Trophoblast cell (in vitro differentiated cells and primary cell): ENCODE results near the gene WDR62.

Experiments used
- DNase-seq, 2 donors: peaks; one replicate each; pipeline ENCODE4 v3.0.0-alpha.2; 2016
- H2AFZ ChIP-seq: 2 replicates; pipeline ENCODE4 v1.6.1; 2013; ENCODE audit warnings: low read length, moderate library complexity, mild to moderate bottlenecking; ENCODE audit not compliant: insufficient read depth, poor library complexity
- H2AK5ac ChIP-seq: 2 replicates; pipeline ENCODE4 v1.6.1; 2013; ENCODE audit warnings: mild to moderate bottlenecking, low read length
- H2BK120ac ChIP-seq: 2 replicates; pipeline ENCODE4 v1.6.1; 2013; ENCODE audit warnings: low read length, mild to moderate bottlenecking, moderate library complexity; ENCODE audit not compliant: insufficient read depth, poor library complexity
- H2BK12ac ChIP-seq: 2 replicates; pipeline ENCODE4 v1.6.1; 2013; ENCODE audit warnings: mild to moderate bottlenecking, low read length, moderate library complexity
- H2BK5ac ChIP-seq: 2 replicates; pipeline ENCODE4 v1.6.1; 2013; ENCODE audit warnings: low read length, low read depth, moderate library complexity, mild to moderate bottlenecking; ENCODE audit not compliant: poor library complexity
- H3K14ac ChIP-seq: 2 replicates; pipeline ENCODE4 v1.6.1; 2013; ENCODE audit warnings: mild to moderate bottlenecking, low read length
- H3K18ac ChIP-seq: 2 replicates; pipeline ENCODE4 v1.6.1; 2013; ENCODE audit warnings: mild to moderate bottlenecking, low read length
- H3K23ac ChIP-seq: 2 replicates; pipeline ENCODE4 v1.6.1; 2013; ENCODE audit warnings: low read length
- H3K27ac ChIP-seq: 2 replicates; pipeline ENCODE4 v1.5.1; 2013; ENCODE audit warnings: low read depth, mild to moderate bottlenecking, inconsistent platforms, low read length, moderate library complexity
- H3K27me3 ChIP-seq: 2 replicates; pipeline ENCODE4 v1.6.1; 2013; ENCODE audit warnings: inconsistent platforms, mild to moderate bottlenecking, low read length, moderate library complexity; ENCODE audit not compliant: insufficient read depth
- H3K36me3 ChIP-seq, 2 experiments: 1 replicate in 1 of 2; 2 replicates in 1 of 2; pipeline ENCODE4 v1.6.1; 2013; ENCODE audit warnings: low read length in 2 of 2, mild to moderate bottlenecking in 2 of 2, moderate library complexity in 1 of 2; ENCODE audit not compliant: insufficient read depth in 2 of 2, control insufficient read depth in 1 of 2
- H3K4ac ChIP-seq: 2 replicates; pipeline ENCODE4 v1.6.1; 2013; ENCODE audit warnings: low read depth, mild to moderate bottlenecking, low read length, moderate library complexity
- H3K4me1 ChIP-seq, 2 experiments: 1 replicate in 1 of 2; 2 replicates in 1 of 2; pipeline ENCODE4 v1.6.1; 2013; ENCODE audit warnings: low read length in 2 of 2, mild to moderate bottlenecking in 2 of 2, moderate library complexity in 1 of 2; ENCODE audit not compliant: insufficient read depth in 2 of 2, control insufficient read depth in 1 of 2
- H3K4me2 ChIP-seq: 2 replicates; pipeline ENCODE4 v1.6.1; 2013; ENCODE audit warnings: inconsistent platforms, mild to moderate bottlenecking, low read length, moderate library complexity
- H3K4me3 ChIP-seq: 2 replicates; pipeline ENCODE4 v1.5.1; 2013; ENCODE audit warnings: mild to moderate bottlenecking, low read depth, low read length, inconsistent platforms
- H3K79me1 ChIP-seq: one replicate; pipeline ENCODE4 v1.6.1; 2013; ENCODE audit warnings: low read length
- H3K79me2 ChIP-seq: 2 replicates; pipeline ENCODE4 v1.6.1; 2013; ENCODE audit warnings: low read length, mild to moderate bottlenecking; ENCODE audit not compliant: control insufficient read depth, insufficient read depth, poor library complexity
- H3K9ac ChIP-seq: 2 replicates; pipeline ENCODE4 v1.6.1; 2013; ENCODE audit warnings: mild to moderate bottlenecking, low read length
- H3K9me3 ChIP-seq: 2 replicates; pipeline ENCODE4 v1.6.1; 2013; ENCODE audit warnings: low read depth, mild to moderate bottlenecking, control low read depth, inconsistent platforms, low read length; ENCODE audit not compliant: insufficient read depth
- H4K12ac ChIP-seq: 2 replicates; pipeline ENCODE4 v1.6.1; 2013; ENCODE audit warnings: low read depth, mild to moderate bottlenecking, low read length, moderate library complexity
- H4K8ac ChIP-seq: 2 replicates; pipeline ENCODE4 v1.6.1; 2013; ENCODE audit warnings: low read depth, mild to moderate bottlenecking, low read length, moderate library complexity
- H4K91ac ChIP-seq: one replicate; pipeline ENCODE4 v1.6.1; 2013; ENCODE audit warnings: low read depth, mild to moderate bottlenecking, low read length, moderate library complexity
- WGBS: extraction: QIAGEN DNeasy Blood & Tissue Kit; methylation state at CpG from one replicate; pipeline ENCODE4 v1.1.7; 2013; ENCODE audit warnings: missing lambda C conversion rate; ENCODE audit not compliant: insufficient read length, insufficient coverage; ENCODE audit errors: extremely low coverage; 5-methylcytosine and 5-hydroxymethylcytosine counted together

Gene WDR62

GRCh38 chr19:36136964-36137686 is 82.4 kb downstream of the WDR62 start:
- Histone ChIP-seq H3K4me2 (no peak overlapping the region), H3K27ac (no peak overlapping the region), H3K4me1 (peaks cover 12% of the 10 kb centered on the region in 2 experiments), H3K4me3 (no peak overlapping the region), H3K9me3 (no peaks in the 10 kb centered on the region), H3K9ac (no peak overlapping the region), H4K12ac (no peak overlapping the region), H2BK120ac (no peak overlapping the region), H4K91ac (no peak overlapping the region), H3K18ac (no peak overlapping the region), H3K79me1 (peaks cover 16% of the 10 kb centered on the region), H3K23ac (no peak overlapping the region), H3K36me3 (peaks cover 6 to 8% of the 10 kb centered on the region in 2 experiments), H3K14ac (no peak overlapping the region), H4K8ac (no peak overlapping the region), H3K4ac (no peak overlapping the region), H3K27me3 (no peaks in the 10 kb centered on the region), H2BK12ac (no peak overlapping the region), H2AK5ac (no peak overlapping the region), H3K79me2 (peaks cover 15% of the 10 kb centered on the region), H2AFZ (no peak overlapping the region), H2BK5ac (no peak overlapping the region)
- no CpG with 5 or more reads among the region's 12 CpGs for WGBS
- peak; percentile 10 to 18 for DNase-seq

- no peak overlapping the region for H2BK12ac ChIP-seq
- H4K12ac ChIP-seq = peak overlapping the region; percentile 65
- H3K27me3 ChIP-seq = no peaks in the 10 kb centered on the region
- H3K79me2 ChIP-seq = peaks cover 15% of the 10 kb centered on the region
- peaks cover 16% of the 10 kb centered on the region for H3K79me1 ChIP-seq
- no peak overlapping the region for H2AK5ac ChIP-seq
- H2BK120ac ChIP-seq = peak overlapping the region; percentile 43
- no peak overlapping the region for H3K4ac ChIP-seq
- H3K36me3 ChIP-seq = peaks cover 18% of the 10 kb centered on the region in 2 experiments
- peak overlapping the region; percentile 88 for H4K8ac ChIP-seq
- no peak overlapping the region for H3K23ac ChIP-seq
- H3K4me1 ChIP-seq = peaks cover 6% of the 10 kb centered on the region in 2 experiments
- H3K18ac ChIP-seq = no peak overlapping the region
- H2AFZ ChIP-seq = peak overlapping the region; percentile 19
- peak overlapping the region; percentile 58 for H2BK5ac ChIP-seq
- peak overlapping the region; percentile 95 for H3K27ac ChIP-seq
- WGBS = no CpG with 5 or more reads among the region's 7 CpGs
- peak overlapping the region; percentile 86 for H3K4me2 ChIP-seq
- no peak for DNase-seq
- H4K91ac ChIP-seq = peak overlapping the region; percentile 78
- no peak overlapping the region for H3K4me3 ChIP-seq
- no peak overlapping the region for H3K14ac ChIP-seq
- H3K9me3 ChIP-seq = peaks cover 2% of the 10 kb centered on the region
- H3K9ac ChIP-seq = no peak overlapping the region
Measured at GRCh38 chr19:36139120-36139472, 84.4 kb downstream of the WDR62 start.

DNA sequence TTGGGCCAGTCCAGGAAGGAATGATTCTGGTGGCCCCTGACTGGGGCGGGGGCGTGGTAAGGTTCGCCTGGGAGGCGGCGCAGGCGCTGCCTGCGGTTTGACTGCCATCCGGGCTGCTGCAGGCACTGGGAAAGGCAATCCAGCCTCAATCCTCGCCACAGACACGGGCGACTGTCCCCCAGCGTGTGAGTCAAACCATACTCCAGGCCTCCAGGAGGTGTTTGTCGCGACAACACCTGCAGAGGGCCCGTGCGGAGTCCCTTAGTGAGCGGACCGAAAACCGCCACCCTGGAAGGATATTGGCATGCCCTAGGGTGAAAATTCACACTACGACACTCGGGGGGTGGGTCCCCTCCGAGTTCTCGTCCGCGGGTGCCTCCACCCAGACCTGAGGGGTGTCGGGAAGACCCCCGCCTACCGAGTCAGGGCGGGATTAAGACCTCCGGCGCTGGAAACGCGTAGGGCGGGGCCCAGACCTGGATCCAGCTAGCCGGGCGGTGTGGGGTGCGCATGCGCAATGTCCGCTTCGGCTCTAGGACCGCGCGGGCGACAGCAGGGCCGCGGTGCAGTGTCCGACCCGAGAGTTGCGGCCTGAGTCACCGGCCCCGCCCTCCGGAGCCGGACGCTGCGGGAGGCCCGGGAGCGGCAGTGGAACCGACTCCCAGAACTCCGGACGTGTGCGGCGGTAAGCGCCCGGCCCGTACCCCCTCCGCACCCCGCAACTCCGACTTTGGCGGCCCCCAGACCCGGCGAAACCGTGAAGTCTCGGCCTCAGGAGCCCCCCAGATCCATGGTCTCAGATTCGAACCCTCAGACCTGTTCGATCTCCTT is 85.0 kb downstream of the WDR62 start, which contains the start of gene CAPNS1:
Gene CAPNS1 (plus strand): TSS at position 594 of the 831 bp plus-strand sequence. CDS start 946 bp downstream, outside the sequence.
- Histone ChIP-seq H3K18ac (peak within 1 kb of the TSS; percentile 99), H4K12ac (peak within 1 kb of the TSS; percentile 73), H3K79me2 (peaks cover 15% of the 10 kb centered on the region), H3K4me1 (peaks cover 6% of the 10 kb centered on the region in 2 experiments), H3K4me3 (peak within 1 kb of the TSS; percentile 95), H3K4ac (peak within 1 kb of the TSS; percentile 87), H2BK5ac (peak within 1 kb of the TSS; percentile 84), H4K91ac (peak within 1 kb of the TSS; percentile 89), H4K8ac (peak within 1 kb of the TSS; percentile 88), H3K23ac (peak within 1 kb of the TSS; percentile 83), H3K9ac (peak within 1 kb of the TSS; percentile 98), H3K4me2 (peak within 1 kb of the TSS; percentile 90), H3K79me1 (peaks cover 16% of the 10 kb centered on the region), H2AK5ac (peak within 1 kb of the TSS; percentile 91), H2BK12ac (peak within 1 kb of the TSS; percentile 47), H2BK120ac (peak within 1 kb of the TSS; percentile 81), H2AFZ (peak within 1 kb of the TSS; percentile 91), H3K9me3 (peaks cover 2% of the 10 kb centered on the region), H3K27ac (peak within 1 kb of the TSS; percentile 95), H3K36me3 (peaks cover 20 to 23% of the 10 kb centered on the region in 2 experiments), H3K27me3 (no peaks in the 10 kb centered on the region), H3K14ac (peak within 1 kb of the TSS; percentile 99)
- DNase-seq = peak; percentile 99
- no CpG with 5 or more reads among the region's 75 CpGs for WGBS

DNA sequence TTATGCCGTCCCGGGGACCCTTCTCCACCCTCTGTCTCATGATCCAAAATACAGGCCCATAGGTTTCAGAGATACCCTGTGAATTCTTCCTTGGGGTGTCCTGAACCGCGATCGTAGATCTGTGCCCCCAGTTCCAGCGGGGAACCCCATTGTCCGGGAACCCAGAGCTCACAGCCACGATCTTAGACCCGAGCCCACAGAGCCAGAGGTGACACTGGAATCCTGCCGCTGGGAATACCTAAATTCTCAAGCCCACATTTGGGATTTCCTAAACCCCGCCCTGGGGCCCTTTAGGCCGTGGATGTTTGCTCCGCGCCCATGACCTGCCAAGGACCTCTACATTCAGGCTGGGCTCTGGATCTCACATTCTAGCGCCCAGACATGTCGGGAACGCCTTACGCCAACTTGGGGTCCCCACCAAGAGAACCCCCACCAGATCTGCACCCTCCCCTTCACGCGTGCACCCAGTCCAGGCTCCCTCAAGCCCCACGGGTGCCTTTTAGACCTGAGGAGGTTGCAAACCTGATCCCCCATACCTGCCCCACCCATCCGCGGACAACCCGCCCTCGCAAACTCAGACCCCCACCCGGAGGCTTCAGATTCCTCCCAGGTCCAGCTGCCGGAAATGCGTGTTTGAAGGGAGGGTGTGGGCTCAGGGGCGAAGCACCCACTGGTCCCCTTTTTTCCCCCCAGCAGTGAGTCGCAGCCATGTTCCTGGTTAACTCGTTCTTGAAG is 85.8 kb downstream of the WDR62 start:
- Histone ChIP-seq H3K9me3 (peaks cover 2% of the 10 kb centered on the region), H3K27me3 (no peaks in the 10 kb centered on the region), H3K18ac (peak overlapping the region; percentile 99), H3K79me2 (peaks cover 15% of the 10 kb centered on the region), H3K23ac (peak overlapping the region; percentile 83), H3K36me3 (peaks cover 23 to 30% of the 10 kb centered on the region in 2 experiments), H2BK12ac (peak overlapping the region; percentile 47), H3K4me3 (peak overlapping the region; percentile 95), H3K4me1 (peaks cover 6% of the 10 kb centered on the region in 2 experiments), H3K4me2 (peak overlapping the region; percentile 90), H4K12ac (peak overlapping the region; percentile 73), H2AK5ac (peak overlapping the region; percentile 91), H2AFZ (peak overlapping the region; percentile 91), H3K4ac (peak overlapping the region; percentile 87), H2BK5ac (peak overlapping the region; percentile 84), H3K9ac (peak overlapping the region; percentile 98), H3K79me1 (peaks cover 16% of the 10 kb centered on the region), H3K27ac (peak overlapping the region; percentile 76), H4K91ac (peak overlapping the region; percentile 89), H3K14ac (peak overlapping the region; percentile 99), H4K8ac (peak overlapping the region; percentile 81), H2BK120ac (peak overlapping the region; percentile 81)
- peak; percentile 90 to 96 for DNase-seq
- no CpG with 5 or more reads among the region's 31 CpGs for WGBS
